Fibroblast of villous mesenchyme (primary cell): Measurements from ENCODE around the gene CXCL3. TPM values are rescaled to one million over a fixed set of nuclear protein-coding genes. Genes with fewer than 3 reads are reported as not detected.

Experiments used
- DNase-seq: peaks from one replicate; pipeline ENCODE4 v3.0.0-alpha.2; 2010; ENCODE audit warnings: low read depth
- H3K4me3 ChIP-seq: 2 replicates; pipeline ENCODE4 v1.5.1; 2011; ENCODE audit warnings: low read depth, mild to moderate bottlenecking, low read length
- total RNA-seq: library from RNA; depleted of rRNA; stranded (reverse); fragments of >200 nt; gene quantifications from 2 replicates; pipeline ENCODE4 v1.2.3, GENCODE V29; 2012
- TF ChIP-seq, protein P1 (sequence below): IDR thresholded peaks from 2 replicates; pipeline ENCODE4 v1.5.1; 2012; ENCODE audit warnings: low read depth, mild to moderate bottlenecking, low read length; ENCODE audit not compliant: insufficient read depth

The CXCL3 gene
- total RNA-seq, 1 donor: 3.0 TPM

DNA sequence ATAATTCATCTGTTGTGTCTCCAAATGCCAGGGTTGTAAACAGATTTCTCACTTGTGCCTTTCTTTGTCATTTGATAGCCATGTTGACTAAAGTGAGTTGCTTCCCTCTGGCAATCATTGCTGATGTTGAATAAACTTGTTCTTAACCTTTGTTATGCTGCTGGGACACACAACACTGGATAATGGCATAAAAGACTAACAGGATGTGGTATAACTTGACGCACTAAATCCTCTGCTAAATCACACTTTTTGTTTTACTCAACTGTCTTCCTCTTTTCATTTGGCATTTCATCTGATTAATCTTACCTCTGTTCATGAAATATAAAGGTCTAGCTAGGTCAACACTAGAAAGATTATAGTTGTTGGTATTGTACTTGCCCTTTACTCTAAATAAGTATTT is 22.4 kb downstream of the CXCL3 start:
- no peak overlapping the region for H3K4me3 ChIP-seq
- peak; percentile 21 for DNase-seq
- TF ChIP-seq, protein P1, sequence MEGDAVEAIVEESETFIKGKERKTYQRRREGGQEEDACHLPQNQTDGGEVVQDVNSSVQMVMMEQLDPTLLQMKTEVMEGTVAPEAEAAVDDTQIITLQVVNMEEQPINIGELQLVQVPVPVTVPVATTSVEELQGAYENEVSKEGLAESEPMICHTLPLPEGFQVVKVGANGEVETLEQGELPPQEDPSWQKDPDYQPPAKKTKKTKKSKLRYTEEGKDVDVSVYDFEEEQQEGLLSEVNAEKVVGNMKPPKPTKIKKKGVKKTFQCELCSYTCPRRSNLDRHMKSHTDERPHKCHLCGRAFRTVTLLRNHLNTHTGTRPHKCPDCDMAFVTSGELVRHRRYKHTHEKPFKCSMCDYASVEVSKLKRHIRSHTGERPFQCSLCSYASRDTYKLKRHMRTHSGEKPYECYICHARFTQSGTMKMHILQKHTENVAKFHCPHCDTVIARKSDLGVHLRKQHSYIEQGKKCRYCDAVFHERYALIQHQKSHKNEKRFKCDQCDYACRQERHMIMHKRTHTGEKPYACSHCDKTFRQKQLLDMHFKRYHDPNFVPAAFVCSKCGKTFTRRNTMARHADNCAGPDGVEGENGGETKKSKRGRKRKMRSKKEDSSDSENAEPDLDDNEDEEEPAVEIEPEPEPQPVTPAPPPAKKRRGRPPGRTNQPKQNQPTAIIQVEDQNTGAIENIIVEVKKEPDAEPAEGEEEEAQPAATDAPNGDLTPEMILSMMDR: no peak

DNA sequence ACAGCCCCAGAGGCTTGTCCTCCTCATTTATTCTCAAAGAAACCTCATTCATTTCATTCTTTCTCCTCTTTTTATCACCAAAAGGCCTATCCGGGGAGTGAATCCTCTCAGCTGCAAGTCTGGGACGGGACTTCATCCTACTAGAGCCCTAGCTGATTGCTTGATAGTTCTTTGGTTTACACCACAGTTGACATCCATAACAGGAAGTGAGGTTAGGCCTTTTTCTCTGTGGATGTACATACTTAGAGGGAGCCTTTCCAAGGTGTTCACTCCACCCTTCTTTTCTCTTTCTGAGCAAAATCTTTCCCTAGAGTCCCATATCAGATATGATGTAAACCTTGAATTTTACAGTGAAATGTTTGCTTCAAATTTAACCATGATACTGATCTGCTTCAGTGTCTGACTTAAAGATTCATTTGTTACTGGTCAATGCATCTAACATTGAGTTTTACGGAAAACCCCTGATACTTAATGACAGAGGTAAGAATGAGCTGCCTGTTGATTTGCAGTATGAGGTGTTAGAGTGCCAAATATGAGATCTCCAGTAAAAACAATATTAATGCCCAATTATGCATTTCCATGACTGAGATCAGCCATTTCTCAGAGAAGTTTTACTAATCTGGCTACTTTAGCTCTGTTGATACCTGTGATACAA is 23.2 kb downstream of the CXCL3 start:
- no peak for DNase-seq
- H3K4me3 ChIP-seq: no peak overlapping the region
- TF ChIP-seq, protein P1: no peak

DNA sequence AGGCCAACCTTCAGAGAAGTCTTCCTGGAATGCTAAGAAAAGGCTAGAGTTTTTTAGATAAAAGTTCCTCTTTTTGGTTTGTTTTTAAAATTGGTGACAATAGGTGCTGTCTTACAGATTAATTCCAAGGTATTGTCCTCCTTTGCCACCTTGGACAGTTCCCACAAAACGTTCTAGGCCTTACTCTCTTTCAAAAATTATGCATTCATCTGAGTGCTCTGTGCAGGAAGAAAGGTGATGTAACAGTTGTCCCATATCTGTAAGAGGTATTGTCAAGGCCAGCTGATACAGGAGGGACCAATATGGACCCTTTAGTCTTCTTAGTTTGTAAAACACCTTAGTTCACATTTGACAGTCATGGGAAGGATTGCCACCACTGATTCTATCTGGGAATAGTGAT is 24.2 kb downstream of the CXCL3 start:
- peak; percentile 4 for DNase-seq
- no peak overlapping the region for H3K4me3 ChIP-seq
- TF ChIP-seq, protein P1: no peak

DNA sequence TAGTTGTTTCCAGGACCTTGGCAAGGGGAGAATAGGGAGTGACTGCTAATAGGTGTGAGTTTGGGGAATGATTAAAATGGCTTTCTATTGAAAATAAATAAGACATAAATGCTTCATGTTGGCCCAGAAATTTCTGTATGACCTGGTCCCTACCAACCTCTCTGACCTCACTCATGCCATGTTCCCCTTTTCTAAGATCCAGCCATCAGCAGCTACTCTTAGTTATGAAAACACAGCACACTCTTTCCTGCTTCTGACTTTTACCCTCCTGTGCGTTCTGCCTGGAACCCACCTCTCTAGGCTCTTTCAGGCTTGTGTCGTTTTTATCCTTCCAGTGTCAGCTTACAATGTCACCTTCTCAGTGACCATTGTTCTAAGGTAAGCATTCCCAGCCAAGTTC is 25.2 kb downstream of the CXCL3 start:
- no peak for DNase-seq
- H3K4me3 ChIP-seq: no peak overlapping the region
- TF ChIP-seq, protein P1: no peak

DNA sequence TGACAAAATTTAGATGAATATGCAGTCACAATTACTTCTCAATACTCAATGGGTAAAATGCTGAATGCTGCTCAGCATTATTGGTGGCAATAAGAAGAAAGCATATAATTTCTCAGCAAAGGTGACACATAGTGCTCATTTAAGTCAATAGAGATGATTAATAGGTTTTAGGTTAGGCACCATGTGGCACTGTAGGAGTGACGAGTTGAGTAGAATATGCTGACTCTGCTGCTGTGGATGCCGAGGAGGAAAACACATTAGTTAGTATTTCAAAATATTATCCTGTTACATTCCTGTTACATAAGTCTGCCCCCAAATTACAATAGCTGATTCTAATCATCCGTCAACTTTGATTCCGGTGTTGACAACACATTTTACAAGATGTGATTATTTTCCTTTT is 26.4 kb downstream of the CXCL3 start:
- H3K4me3 ChIP-seq: no peak overlapping the region
- TF ChIP-seq, protein P1: no peak
- no peak for DNase-seq

DNA sequence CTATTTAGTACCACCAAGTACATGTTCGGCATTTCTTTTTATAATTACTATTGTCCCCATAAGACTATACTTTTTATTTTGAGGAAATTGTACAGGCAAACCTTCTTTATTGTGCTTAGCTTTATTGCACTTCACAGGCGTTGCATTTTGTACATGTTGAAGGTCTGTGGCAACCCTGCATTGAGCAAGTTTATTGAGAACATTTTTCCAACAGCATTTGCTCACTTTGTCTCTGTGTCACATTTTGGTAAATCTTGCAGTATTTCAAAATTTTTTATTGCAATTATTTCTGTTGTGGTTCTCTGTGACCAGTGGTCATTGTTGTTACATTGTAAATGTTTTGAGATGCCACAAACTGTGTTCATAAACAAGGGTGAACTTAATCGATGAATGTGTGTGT is 29.2 kb downstream of the CXCL3 start:
- TF ChIP-seq, protein P1: no peak
- no peak overlapping the region for H3K4me3 ChIP-seq
- DNase-seq: no peak

DNA sequence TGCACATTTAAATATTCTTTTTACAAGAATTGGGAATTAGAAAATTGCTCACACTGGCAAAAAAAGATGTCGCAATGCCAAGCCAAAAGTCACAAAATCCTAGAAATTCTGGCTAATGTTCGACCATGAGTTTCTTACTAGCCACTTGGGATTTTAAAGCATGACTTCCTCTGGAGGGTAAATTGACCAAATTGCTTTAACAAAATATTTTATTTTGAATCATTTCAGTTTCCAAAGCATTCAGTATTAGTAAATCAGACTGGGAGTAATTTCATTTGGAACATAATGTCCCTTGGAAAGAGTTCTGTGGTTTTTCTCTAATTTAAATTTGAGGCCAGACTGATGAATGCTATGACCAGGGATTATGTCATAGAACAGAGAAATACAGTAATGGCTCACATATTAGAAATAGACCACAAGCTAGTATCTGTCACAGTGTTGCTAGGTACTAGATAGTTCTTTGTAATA is 32.4 kb downstream of the CXCL3 start:
- peak; percentile 30 for DNase-seq
- TF ChIP-seq, protein P1: no peak
- no peak overlapping the region for H3K4me3 ChIP-seq
